ENCODE measurements around the gene SETD1B.

DNA sequence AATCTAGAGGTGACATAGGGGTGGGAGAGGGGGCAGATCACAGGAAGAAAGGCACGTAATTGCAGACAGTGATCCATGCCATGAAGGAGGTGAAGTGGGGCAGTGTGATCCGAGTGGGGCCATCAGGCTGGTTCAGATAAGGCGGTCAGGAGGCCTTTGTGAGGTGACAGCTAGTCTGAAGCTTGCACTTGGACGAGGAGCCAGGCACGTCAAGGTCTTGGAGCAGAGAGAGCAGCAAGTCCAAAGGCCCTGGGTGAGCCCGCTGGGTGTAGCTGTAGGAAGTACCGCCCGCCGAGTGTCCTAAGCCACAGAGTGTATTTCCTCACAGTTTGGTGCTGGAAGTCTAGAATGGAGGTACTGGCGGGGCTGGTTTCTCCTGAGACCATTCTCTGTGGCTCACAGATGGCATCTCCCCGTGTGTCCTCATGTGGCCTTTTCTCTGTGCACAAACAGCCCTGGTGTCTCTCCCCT, 33.9 kb upstream of the SETD1B start:
- TF ChIP-seq, protein P1, sequence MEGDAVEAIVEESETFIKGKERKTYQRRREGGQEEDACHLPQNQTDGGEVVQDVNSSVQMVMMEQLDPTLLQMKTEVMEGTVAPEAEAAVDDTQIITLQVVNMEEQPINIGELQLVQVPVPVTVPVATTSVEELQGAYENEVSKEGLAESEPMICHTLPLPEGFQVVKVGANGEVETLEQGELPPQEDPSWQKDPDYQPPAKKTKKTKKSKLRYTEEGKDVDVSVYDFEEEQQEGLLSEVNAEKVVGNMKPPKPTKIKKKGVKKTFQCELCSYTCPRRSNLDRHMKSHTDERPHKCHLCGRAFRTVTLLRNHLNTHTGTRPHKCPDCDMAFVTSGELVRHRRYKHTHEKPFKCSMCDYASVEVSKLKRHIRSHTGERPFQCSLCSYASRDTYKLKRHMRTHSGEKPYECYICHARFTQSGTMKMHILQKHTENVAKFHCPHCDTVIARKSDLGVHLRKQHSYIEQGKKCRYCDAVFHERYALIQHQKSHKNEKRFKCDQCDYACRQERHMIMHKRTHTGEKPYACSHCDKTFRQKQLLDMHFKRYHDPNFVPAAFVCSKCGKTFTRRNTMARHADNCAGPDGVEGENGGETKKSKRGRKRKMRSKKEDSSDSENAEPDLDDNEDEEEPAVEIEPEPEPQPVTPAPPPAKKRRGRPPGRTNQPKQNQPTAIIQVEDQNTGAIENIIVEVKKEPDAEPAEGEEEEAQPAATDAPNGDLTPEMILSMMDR (IDR thresholded peaks at IDR 0.05), result no peak
- TF ChIP-seq POLR2AphosphoS5 (IDR thresholded peaks at IDR 0.05), result no peak

Data from prostate gland (tissue), 2 donors.